GM12874 (cell line): Measurements from ENCODE around the gene GRK7.

Source experiments
- TF ChIP-seq, protein P1 (sequence below): IDR thresholded peaks from 2 replicates; pipeline ENCODE4 v1.5.1; 2011; ENCODE audit warnings: low read depth, mild to moderate bottlenecking, control low read depth, low read length, moderate library complexity; ENCODE audit not compliant: insufficient read depth

GRK7 gene

DNA sequence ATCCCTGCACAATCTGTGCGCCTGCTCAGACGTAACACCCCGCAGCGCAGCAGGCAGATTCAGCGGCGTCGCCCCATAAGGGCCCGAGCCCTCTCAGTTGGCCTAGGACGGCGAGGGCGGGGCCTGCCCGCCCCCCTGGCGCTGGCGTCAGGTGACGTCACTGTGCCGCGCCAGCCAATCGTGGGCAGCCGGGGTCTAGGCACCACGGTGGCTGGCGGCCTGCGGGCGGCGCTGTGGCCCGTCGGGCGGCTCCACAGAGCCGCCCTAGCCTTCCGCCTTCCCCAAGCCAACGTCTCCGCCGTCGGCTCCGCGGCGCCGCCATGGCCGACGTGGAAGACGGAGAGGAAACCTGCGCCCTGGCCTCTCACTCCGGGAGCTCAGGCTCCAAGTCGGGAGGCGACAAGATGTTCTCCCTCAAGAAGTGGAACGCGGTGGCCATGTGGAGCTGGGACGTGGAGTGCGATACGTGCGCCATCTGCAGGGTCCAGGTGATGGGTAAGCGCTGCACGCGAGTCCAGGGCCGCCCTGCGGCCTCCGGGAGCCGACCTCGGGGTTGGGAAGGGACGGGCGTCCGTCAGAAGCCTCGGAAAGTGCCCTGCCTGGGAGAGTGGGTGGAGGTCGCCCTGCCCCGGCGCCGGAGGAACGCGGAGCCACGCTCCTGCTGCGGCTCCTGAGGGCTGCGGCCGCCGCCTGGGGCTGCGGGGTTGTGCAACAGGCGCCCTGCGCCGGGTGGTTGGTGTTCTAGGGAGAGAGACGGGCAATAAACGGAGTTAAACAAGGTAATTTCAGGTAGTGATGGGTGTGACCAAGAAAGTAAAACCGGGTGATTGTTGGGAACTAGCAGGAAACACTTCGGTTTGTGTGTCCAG, 25.0 kb upstream of the GRK7 start, which contains the start of gene RNF7:
TSS of gene RNF7 (plus strand) at position 277 of the 869 bp plus-strand sequence. CDS start at position 321, 44 bp downstream.
- TF ChIP-seq, protein P1, sequence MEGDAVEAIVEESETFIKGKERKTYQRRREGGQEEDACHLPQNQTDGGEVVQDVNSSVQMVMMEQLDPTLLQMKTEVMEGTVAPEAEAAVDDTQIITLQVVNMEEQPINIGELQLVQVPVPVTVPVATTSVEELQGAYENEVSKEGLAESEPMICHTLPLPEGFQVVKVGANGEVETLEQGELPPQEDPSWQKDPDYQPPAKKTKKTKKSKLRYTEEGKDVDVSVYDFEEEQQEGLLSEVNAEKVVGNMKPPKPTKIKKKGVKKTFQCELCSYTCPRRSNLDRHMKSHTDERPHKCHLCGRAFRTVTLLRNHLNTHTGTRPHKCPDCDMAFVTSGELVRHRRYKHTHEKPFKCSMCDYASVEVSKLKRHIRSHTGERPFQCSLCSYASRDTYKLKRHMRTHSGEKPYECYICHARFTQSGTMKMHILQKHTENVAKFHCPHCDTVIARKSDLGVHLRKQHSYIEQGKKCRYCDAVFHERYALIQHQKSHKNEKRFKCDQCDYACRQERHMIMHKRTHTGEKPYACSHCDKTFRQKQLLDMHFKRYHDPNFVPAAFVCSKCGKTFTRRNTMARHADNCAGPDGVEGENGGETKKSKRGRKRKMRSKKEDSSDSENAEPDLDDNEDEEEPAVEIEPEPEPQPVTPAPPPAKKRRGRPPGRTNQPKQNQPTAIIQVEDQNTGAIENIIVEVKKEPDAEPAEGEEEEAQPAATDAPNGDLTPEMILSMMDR = peak; percentile 96

DNA sequence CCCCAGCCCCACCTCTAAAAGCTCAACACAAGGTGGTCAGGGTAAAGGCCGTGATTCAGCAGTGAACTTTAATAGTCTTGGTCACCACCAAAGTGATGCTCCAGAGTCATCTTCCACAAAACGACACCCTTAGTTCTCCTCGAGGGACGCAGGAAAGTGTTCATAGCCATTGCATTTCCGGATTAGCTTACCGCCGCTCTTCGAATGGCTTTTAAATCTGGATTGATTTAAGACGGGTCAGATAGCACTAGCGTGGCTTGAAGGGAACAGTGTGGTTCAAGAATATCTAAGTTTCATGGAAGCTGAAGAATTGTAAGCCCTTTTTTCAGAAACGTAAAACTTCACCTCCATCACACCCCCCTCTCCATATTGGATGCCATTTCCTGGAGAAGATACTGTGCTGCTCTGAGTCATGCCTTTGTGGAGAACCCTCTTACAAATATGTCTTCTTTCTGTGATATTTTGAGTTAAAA, 24.3 kb upstream of the GRK7 start:
- TF ChIP-seq, protein P1 = no peak

GRCh38 chr3:141739731-141740130, 23.5 kb upstream of the GRK7 start:
- TF ChIP-seq, protein P1 = no peak

- TF ChIP-seq, protein P1 = no peak
Measured at GRCh38 chr3:141740349-141740748, 22.9 kb upstream of the GRK7 start.

DNA sequence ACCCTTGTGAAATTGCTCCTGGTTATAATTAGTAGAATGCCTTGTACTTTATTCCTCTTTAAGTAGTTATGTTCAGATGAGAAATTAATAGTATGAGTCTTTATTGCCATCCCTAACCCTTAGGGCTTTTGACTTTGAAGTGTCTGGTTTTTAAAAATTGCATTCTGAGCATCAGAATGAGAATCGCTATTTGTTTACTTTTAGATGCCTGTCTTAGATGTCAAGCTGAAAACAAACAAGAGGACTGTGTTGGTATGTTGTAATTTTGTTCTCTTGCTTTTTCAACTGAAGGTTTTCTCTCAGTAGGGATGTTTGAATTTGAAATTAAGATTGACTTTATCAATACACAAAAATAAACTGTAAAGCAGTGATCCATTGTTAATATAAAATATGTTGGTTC, 19.9 kb upstream of the GRK7 start:
- TF ChIP-seq, protein P1 = no peak

- TF ChIP-seq, protein P1 = no peak
Measured at GRCh38 chr3:141746962-141747361, 16.2 kb upstream of the GRK7 start.

DNA sequence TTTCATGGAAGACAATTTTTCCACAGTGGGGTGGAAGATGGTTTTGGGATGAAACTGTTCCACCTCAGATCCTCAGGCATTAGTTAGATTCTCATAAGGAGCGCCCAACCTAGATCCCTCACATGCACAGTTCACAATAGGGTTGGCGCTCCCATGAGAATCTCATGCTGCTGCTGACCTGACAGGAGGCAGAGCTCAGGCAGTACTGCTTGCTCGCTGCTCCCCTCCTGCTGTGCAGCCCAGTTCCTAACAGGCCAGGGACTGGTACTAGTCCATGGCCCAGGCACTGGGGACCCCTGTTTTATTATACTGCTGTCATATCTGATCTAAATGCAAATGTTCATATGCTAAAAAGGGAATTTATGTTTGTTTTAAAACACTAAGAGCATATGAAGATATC, 9.8 kb upstream of the GRK7 start:
- TF ChIP-seq, protein P1 = no peak
